MCF 10A (cell line): ENCODE data around the gene PTPN2. TPM values are rescaled to one million over a fixed set of nuclear protein-coding genes. Genes with fewer than 3 reads are reported as not detected.
"Not testable (repeated sequence)": the region's sequence is repeated elsewhere in the genome, so short reads cannot be mapped to it uniquely, and the experiment has no call there.

Source experiments
- BruUV-seq: library from RNA; stranded (reverse); fragments of 400-500 nt; replicated peaks from 2 replicates; lab custom pipeline; 2021; lab: Mats Ljungman, UMichigan
- CTCF ChIA-PET: fragments of 300-600 bp; sonication (Branson Sonifier 250); formaldehyde crosslinking; extraction: SDS; loops from one replicate; lab custom pipeline; 2021; ENCODE audit warnings: antibody characterized with exemption, inconsistent platforms; lab: Yijun Ruan, JAX
- POLR2A ChIA-PET: fragments of 300-600, 350-650 bp; sonication (Branson Sonifier 250); formaldehyde crosslinking; extraction: SDS; loops from one replicate; lab custom pipeline; 2020; ENCODE audit warnings: antibody characterized with exemption, inconsistent platforms; lab: Yijun Ruan, JAX
- DNase-seq: peaks from one replicate; pipeline ENCODE4 v3.0.0-alpha.2; 2018; ENCODE audit not compliant: unreplicated experiment
- H3K27ac Mint-ChIP-seq: one replicate; pipeline ENCODE4 v1.8.0; 2022; ENCODE audit warnings: mild to moderate bottlenecking, low read depth, mixed read lengths; ENCODE audit not compliant: unreplicated experiment
- H3K27me3 Mint-ChIP-seq: one replicate; pipeline ENCODE4 v1.8.0; 2022; ENCODE audit warnings: mixed read lengths; ENCODE audit not compliant: insufficient read depth, unreplicated experiment
- H3K36me3 Mint-ChIP-seq: one replicate; pipeline ENCODE4 v1.8.0; 2022; ENCODE audit warnings: mild to moderate bottlenecking, moderate library complexity, mixed read lengths; ENCODE audit not compliant: insufficient read depth, unreplicated experiment
- H3K4me1 Mint-ChIP-seq: one replicate; pipeline ENCODE4 v1.8.0; 2022; ENCODE audit warnings: mixed read lengths; ENCODE audit not compliant: insufficient read depth, unreplicated experiment
- H3K4me3 Mint-ChIP-seq: one replicate; pipeline ENCODE4 v1.8.0; 2022; ENCODE audit warnings: mild to moderate bottlenecking, moderate library complexity, mixed read lengths; ENCODE audit not compliant: unreplicated experiment
- H3K9me3 Mint-ChIP-seq: one replicate; pipeline ENCODE4 v1.8.0; 2022; ENCODE audit warnings: mixed read lengths; ENCODE audit not compliant: unreplicated experiment
- intact Hi-C: fragments of 100-400 bp; cut with micrococcal nuclease; formaldehyde crosslinking; loops from 2 replicates; pipeline ENCODE4 v1.14.1; 2022
- total RNA-seq: library from RNA; stranded (reverse); gene quantifications from 2 replicates; pipeline ENCODE4 v1.2.3, GENCODE V29; 2022
- TF ChIP-seq, protein P1 (sequence below): fragments of 200-600 bp; IDR thresholded peaks from one replicate; pipeline ENCODE4 v1.8.0; 2022; ENCODE audit warnings: antibody characterized with exemption, mild to moderate bottlenecking; ENCODE audit not compliant: unreplicated experiment

PTPN2 gene
- total RNA-seq, 1 experiment from 2014 or later: 75.2 TPM

DNA sequence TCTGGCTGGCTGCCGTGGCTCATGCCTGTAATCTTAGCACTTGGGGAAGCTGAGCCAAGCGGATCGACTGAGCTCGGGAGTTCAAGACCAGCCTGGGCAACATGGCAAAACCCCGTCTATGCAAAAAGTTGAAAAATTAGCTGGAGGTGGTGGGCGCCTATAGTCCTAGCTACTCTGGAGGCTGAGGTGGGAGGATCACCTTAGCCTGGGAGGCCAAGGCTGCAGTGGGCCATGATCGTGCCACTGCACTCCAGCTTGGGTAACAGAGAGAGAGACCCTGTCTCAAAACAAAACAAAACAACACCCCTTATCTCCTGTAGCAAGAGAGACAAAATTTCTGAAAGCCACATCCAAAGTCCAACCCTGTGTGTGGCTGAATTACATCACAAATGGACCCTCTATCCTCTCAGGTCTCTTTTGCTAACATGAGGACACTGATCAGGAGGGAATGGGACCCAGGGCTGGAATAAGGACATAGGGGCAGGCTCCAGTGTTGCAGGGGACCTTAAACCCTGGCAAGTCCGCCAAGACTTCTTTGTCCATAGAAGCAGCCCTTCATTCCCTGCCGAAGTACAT, 116.4 kb downstream of the PTPN2 start:
- Mint-ChIP-seq H3K27ac (no peak overlapping the region), H3K9me3 (no peaks in the 10 kb centered on the region), H3K27me3 (no peaks in the 10 kb centered on the region), H3K4me3 (no peak overlapping the region), H3K4me1 (peaks cover 6% of the 10 kb centered on the region), H3K36me3 (peaks cover 7% of the 10 kb centered on the region)
- TF ChIP-seq, protein P1, sequence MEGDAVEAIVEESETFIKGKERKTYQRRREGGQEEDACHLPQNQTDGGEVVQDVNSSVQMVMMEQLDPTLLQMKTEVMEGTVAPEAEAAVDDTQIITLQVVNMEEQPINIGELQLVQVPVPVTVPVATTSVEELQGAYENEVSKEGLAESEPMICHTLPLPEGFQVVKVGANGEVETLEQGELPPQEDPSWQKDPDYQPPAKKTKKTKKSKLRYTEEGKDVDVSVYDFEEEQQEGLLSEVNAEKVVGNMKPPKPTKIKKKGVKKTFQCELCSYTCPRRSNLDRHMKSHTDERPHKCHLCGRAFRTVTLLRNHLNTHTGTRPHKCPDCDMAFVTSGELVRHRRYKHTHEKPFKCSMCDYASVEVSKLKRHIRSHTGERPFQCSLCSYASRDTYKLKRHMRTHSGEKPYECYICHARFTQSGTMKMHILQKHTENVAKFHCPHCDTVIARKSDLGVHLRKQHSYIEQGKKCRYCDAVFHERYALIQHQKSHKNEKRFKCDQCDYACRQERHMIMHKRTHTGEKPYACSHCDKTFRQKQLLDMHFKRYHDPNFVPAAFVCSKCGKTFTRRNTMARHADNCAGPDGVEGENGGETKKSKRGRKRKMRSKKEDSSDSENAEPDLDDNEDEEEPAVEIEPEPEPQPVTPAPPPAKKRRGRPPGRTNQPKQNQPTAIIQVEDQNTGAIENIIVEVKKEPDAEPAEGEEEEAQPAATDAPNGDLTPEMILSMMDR: no peak
- BruUV-seq: no TSS peak
- CTCF ChIA-PET: interaction anchor here (0.5 to 1.2 kb wide), 4 partner anchors 20 to 167 kb away, joined by 3 to 4 read pairs (median 3); no protein-coding TSS in a partner anchor
- DNase-seq: no peak
- intact Hi-C loops: loop anchor here (10.0 kb wide), 1 partner anchor 57 kb away; no protein-coding TSS in a partner anchor
- POLR2A ChIA-PET: interaction anchor here (0.6 to 1.2 kb wide), 3 partner anchors 9 to 82 kb away, joined by 3 to 4 read pairs (median 3); no protein-coding TSS in a partner anchor

DNA sequence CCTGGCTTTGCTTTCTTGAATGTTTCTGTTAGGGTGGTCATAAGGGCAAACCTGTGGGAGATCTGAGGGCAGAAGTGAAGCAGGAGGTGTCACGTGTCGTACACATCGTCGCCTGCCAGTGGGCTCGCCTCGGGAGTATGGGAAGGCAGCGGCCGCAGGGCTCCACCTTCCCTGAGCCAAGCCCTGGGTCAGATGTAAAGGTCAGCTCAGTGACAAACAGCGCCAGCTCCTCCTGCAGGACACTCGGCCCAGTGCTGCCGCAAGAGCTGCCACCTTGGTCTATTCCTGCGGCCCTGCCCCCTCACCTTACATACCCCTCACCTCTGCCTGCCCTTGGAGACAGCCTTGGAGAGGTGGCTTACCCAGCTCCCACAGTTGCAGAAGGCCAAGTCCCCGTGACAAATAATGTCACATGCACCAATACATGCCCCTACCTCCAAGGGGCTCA, 117.0 kb downstream of the PTPN2 start:
- Mint-ChIP-seq H3K4me3 (no peak overlapping the region), H3K27me3 (no peaks in the 10 kb centered on the region), H3K27ac (no peak overlapping the region), H3K4me1 (peaks cover 6% of the 10 kb centered on the region), H3K9me3 (no peaks in the 10 kb centered on the region), H3K36me3 (peaks cover 7% of the 10 kb centered on the region)
- DNase-seq: no peak
- BruUV-seq: no TSS peak
- TF ChIP-seq, protein P1: no peak
- POLR2A ChIA-PET: interaction anchor here (0.6 to 1.2 kb wide), 3 partner anchors 9 to 83 kb away, joined by 3 to 4 read pairs (median 3); no protein-coding TSS in a partner anchor
- intact Hi-C loops: loop anchor here (10.0 kb wide), 1 partner anchor 58 kb away; no protein-coding TSS in a partner anchor
- CTCF ChIA-PET: interaction anchor here (0.5 to 1.2 kb wide), 4 partner anchors 19 to 168 kb away, joined by 3 to 4 read pairs (median 3); no protein-coding TSS in a partner anchor

DNA sequence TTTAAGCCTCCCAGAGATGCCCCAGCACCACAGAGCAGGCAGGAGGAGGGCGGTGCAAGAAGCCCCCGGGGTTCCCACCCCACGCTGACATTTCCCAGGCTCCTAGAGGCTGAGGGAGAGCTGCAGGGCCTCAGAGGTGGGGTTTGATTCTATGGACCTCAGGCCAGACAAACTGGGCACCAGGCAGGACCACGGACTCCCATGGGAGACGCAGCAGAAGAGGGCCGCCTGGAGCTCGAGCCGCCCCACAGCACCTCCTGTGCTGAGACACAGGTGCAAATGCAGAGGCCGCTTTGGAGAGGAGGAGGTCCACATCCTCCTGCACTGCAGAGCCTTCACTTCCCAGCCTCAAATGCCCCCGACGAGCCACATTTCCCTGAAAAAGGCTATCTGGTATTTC, 118.5 kb downstream of the PTPN2 start:
- no peak overlapping the region for H3K27ac Mint-ChIP-seq
- H3K9me3 Mint-ChIP-seq: no peaks in the 10 kb centered on the region
- no peaks in the 10 kb centered on the region for H3K27me3 Mint-ChIP-seq
- H3K4me1 Mint-ChIP-seq: peaks cover 6% of the 10 kb centered on the region
- CTCF ChIA-PET: interaction anchor here (0.6 to 0.9 kb wide), 2 partner anchors 9 to 230 kb away, joined by 3 to 5 read pairs; no protein-coding TSS in a partner anchor
- H3K4me3 Mint-ChIP-seq: no peak overlapping the region
- TF ChIP-seq, protein P1: no peak
- intact Hi-C loops: loop anchor here (10.0 kb wide), 1 partner anchor 59 kb away; no protein-coding TSS in a partner anchor
- DNase-seq: no peak
- H3K36me3 Mint-ChIP-seq: peaks cover 7% of the 10 kb centered on the region
- BruUV-seq: no TSS peak
- POLR2A ChIA-PET: interaction anchor here (1.0 kb wide), 1 partner anchor 126 kb away, joined by 3 read pairs; no protein-coding TSS in a partner anchor

DNA sequence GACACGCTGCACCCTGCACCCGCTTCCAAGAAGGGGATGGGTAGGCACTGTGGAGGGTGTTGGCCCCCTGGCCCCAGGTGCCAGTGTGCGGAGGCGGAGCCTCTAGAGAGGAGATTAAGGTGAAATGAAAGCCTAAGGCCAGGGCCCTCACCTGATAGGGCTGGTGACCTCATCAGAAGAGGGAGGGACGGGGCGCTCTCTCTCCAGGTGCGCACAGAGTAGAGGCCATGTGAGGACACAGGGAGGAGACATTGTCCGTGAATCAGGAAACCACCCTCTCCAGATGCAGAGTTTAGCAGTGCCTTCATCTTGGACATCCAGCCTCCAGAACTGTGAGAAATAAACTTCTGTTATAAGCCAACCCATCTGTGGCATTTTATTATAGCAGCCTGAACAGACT, 118.9 kb downstream of the PTPN2 start:
- intact Hi-C loops: loop anchor here (10.0 kb wide), 1 partner anchor 60 kb away; no protein-coding TSS in a partner anchor
- H3K27me3 Mint-ChIP-seq: no peaks in the 10 kb centered on the region
- ChIA-PET CTCF (interaction anchor here (0.9 kb wide), 1 partner anchor 9 kb away, joined by 5 read pairs; no protein-coding TSS in a partner anchor), POLR2A (no interaction called here)
- no peaks in the 10 kb centered on the region for H3K9me3 Mint-ChIP-seq
- no TSS peak for BruUV-seq
- no peak overlapping the region for H3K4me3 Mint-ChIP-seq
- peaks cover 7% of the 10 kb centered on the region for H3K36me3 Mint-ChIP-seq
- H3K27ac Mint-ChIP-seq: no peak overlapping the region
- DNase-seq: no peak
- TF ChIP-seq, protein P1: no peak
- H3K4me1 Mint-ChIP-seq: peaks cover 6% of the 10 kb centered on the region

DNA sequence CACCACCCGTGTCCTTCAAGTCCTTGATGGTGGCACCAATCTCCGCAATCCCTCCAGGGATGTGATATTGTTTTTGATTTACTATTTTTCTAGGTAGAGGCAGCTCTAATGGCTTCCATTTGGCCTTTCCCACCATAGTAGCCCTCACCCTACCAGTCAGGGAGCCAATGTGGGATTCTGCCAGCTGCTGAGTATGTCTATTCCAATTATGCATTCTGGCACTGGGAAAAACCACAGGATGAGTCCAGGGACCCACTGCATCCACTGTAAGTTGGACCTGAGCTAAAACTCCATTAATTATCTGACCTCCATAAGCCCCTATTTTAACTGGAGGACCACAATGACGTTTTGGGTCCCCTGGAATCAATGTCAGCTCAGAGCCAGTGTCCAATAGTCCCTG, 125.5 kb downstream of the PTPN2 start:
- H3K27ac Mint-ChIP-seq, H3K4me1 Mint-ChIP-seq, DNase-seq, H3K9me3 Mint-ChIP-seq, BruUV-seq, intact Hi-C loops, H3K4me3 Mint-ChIP-seq, CTCF ChIA-PET, H3K27me3 Mint-ChIP-seq, H3K36me3 Mint-ChIP-seq: not testable (repeated sequence)
- POLR2A ChIA-PET: interaction anchor here (0.7 to 1.0 kb wide), 2 partner anchors 9 to 99 kb away, joined by 3 read pairs; no protein-coding TSS in a partner anchor
